GM12875 (cell line): ENCODE results near the gene DLX2.
"Not testable (repeated sequence)": the region's sequence is repeated elsewhere in the genome, so short reads cannot be mapped to it uniquely, and the experiment has no call there.

Experiments used
- H3K4me3 ChIP-seq: one replicate; pipeline ENCODE4 v1.5.1; 2011; ENCODE audit warnings: low read depth, low read length, control low read depth
- TF ChIP-seq, protein P1 (sequence below): IDR thresholded peaks from 2 replicates; pipeline ENCODE4 v1.5.1; 2011; ENCODE audit warnings: low read depth, mild to moderate bottlenecking, control low read depth, inconsistent platforms, low read length, moderate library complexity, borderline replicate concordance; ENCODE audit not compliant: insufficient read depth

The DLX2 gene

DNA sequence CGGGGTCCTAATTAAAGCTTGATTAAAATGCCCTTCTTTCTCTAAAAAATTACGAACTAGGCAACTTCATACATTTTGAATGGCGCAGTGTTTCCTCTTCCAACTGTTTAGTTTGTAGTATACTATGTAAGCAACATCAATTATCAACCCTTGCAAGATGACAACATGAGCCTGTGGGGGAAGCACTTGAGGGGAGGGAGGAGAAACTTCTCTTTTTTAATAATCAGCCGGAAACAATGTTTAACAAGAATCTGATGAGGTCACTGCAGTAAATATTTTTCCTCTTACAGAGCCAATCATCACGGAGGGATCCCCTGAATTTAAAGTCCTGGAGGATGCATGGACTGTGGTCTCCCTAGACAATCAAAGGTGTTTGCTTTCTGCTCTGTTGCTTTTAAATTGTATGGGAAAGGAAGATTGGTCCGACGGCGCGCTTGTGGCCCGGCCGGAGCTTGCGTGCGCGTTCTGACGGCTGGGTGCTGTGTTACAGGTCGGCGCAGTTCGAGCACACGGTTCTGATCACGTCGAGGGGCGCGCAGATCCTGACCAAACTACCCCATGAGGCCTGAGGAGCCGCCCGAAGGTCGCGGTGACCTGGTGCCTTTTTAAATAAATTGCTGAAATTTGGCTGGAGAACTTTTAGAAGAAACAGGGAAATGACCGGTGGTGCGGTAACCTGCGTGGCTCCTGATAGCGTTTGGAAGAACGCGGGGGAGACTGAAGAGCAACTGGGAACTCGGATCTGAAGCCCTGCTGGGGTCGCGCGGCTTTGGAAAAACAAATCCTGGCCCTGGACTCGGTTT lies 22.7 kb downstream of the DLX2 start:
- TF ChIP-seq, protein P1, sequence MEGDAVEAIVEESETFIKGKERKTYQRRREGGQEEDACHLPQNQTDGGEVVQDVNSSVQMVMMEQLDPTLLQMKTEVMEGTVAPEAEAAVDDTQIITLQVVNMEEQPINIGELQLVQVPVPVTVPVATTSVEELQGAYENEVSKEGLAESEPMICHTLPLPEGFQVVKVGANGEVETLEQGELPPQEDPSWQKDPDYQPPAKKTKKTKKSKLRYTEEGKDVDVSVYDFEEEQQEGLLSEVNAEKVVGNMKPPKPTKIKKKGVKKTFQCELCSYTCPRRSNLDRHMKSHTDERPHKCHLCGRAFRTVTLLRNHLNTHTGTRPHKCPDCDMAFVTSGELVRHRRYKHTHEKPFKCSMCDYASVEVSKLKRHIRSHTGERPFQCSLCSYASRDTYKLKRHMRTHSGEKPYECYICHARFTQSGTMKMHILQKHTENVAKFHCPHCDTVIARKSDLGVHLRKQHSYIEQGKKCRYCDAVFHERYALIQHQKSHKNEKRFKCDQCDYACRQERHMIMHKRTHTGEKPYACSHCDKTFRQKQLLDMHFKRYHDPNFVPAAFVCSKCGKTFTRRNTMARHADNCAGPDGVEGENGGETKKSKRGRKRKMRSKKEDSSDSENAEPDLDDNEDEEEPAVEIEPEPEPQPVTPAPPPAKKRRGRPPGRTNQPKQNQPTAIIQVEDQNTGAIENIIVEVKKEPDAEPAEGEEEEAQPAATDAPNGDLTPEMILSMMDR = no peak
- H3K4me3 ChIP-seq = no peak overlapping the region

- H3K4me3 ChIP-seq = no peak overlapping the region
- TF ChIP-seq, protein P1 = no peak
Measured at GRCh38 chr2:172079416-172079815, 23.3 kb downstream of the DLX2 start.

- TF ChIP-seq, protein P1 = no peak
- no peak overlapping the region for H3K4me3 ChIP-seq
Measured at GRCh38 chr2:172074254-172074653, 28.4 kb downstream of the DLX2 start.

GRCh38 chr2:172073518-172073917 lies 29.2 kb downstream of the DLX2 start:
- TF ChIP-seq, protein P1 = no peak
- H3K4me3 ChIP-seq = no peak overlapping the region

DNA sequence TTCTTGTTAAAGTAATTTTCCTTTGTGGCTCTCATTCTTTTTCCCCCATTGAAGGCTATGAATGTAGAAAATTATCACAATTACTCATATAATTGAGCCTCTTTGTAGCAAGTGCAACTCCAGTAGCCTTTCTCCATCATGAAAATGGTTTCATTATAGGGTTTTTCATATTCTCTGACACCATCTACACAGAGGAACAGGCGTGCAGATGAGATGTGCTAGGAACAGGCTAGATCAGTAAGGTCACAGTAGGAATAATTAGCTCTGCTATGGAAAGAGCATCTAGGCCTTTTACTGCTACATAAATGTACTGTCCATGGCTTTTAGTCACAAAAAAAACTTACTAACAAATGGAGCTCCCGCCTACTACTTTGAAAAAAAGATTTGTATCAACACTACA lies 30.0 kb downstream of the DLX2 start:
- no peak overlapping the region for H3K4me3 ChIP-seq
- TF ChIP-seq, protein P1 = no peak

- H3K4me3 ChIP-seq = no peak overlapping the region
- TF ChIP-seq, protein P1 = no peak
Measured at GRCh38 chr2:172072303-172072702, 30.4 kb downstream of the DLX2 start.

GRCh38 chr2:172070936-172071335 lies 31.8 kb downstream of the DLX2 start:
- TF ChIP-seq, protein P1 = no peak
- no peak overlapping the region for H3K4me3 ChIP-seq

DNA sequence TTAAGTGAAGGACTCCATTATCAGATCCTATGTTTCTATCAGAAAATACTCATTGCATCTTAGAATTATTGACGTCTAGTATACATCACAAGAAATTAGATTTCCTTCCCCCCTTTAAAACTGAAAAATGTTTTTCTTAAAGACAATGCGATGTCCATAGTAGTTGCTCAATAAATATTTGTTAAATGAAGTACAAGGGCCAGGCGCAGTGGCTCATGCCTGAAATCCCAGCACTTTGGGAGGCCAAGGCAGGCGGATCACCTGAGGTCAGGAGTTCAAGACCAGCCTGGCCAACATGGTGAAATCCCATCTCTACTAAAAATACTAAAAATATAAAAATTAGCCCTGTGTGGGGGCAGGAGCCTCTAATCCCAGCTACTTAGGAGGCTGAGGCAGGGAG lies 34.8 kb downstream of the DLX2 start:
- H3K4me3 ChIP-seq = not testable (repeated sequence)
